Gastrocnemius medialis (tissue), 4 donors: ENCODE results near the gene EBLN1.
"Not testable (repeated sequence)": the region's sequence is repeated elsewhere in the genome, so short reads cannot be mapped to it uniquely, and the experiment has no call there.

Experiments
- CTCF ChIP-seq, 5 experiments: fragments of 450-650 bp in 3 of 5; fragments of 200-600 bp in 2 of 5; sonication (generic) in 2 of 5; IDR thresholded peaks in 4 of 5; conservative IDR thresholded peaks in 1 of 5; 1 replicate in 4 of 5; 2 replicates in 1 of 5; pipeline ENCODE4 v1.5.1; 2016 to 2019; ENCODE audit warnings: antibody characterized with exemption in 5 of 5, mild to moderate bottlenecking in 3 of 5, moderate library complexity in 3 of 5
- POLR2A ChIP-seq, 2 donors: fragments of 450-650 bp; IDR thresholded peaks; one replicate each; pipeline ENCODE4 v1.6.1; 2017; ENCODE audit warnings: antibody characterized with exemption in 2 of 2, mild to moderate bottlenecking in 2 of 2, moderate library complexity in 2 of 2

- TF ChIP-seq CTCF (IDR thresholded peaks at IDR 0.05 in 4 of 5, conservative IDR thresholded peaks at IDR 0.05 in 1 of 5); POLR2A (IDR thresholded peaks at IDR 0.05): not testable (repeated sequence)
These were observed 731 bp downstream of the EBLN1 start for GRCh38 chr10:22217084-22217483.
